Lower lobe of right lung (tissue), 2 donors: Measurements from ENCODE around the gene LAMA2. TPM values are rescaled to one million over a fixed set of nuclear protein-coding genes. Genes with fewer than 3 reads are reported as not detected.

Experiments used
- ATAC-seq, 2 donors: fragments of 200-7000 bp; cut with Tn5 transposase; one replicate each; pipeline ENCODE4 v1.9.1; 2020 to 2022; ENCODE audit warnings: mild to moderate bottlenecking in 2 of 2, moderate library complexity in 2 of 2
- DNase-seq: peaks from one replicate; pipeline ENCODE4 v3.0.0-alpha.2; 2020
- H3K27ac ChIP-seq: fragments of 200-600 bp; one replicate; pipeline ENCODE4 v1.8.0; 2022
- H3K27me3 ChIP-seq: fragments of 200-600 bp; one replicate; pipeline ENCODE4 v1.8.0; 2022; ENCODE audit warnings: low read depth
- H3K36me3 ChIP-seq: fragments of 200-600 bp; one replicate; pipeline ENCODE4 v1.8.0; 2022; ENCODE audit warnings: mild to moderate bottlenecking
- H3K4me1 ChIP-seq: fragments of 200-600 bp; one replicate; pipeline ENCODE4 v1.8.0; 2022
- H3K4me3 ChIP-seq: fragments of 200-600 bp; one replicate; pipeline ENCODE4 v1.8.0; 2022; ENCODE audit warnings: mild to moderate bottlenecking
- H3K9me3 ChIP-seq: fragments of 200-600 bp; one replicate; pipeline ENCODE4 v1.8.0; 2022
- intact Hi-C: fragments of 100-400 bp; cut with DNase I; formaldehyde crosslinking; loops from one replicate; pipeline ENCODE4 v1.11.0; 2022
- total RNA-seq: library from RNA; stranded (reverse); fragmentation: NEBNext Ultra II Directional; extraction: Animal tissue kit (Norgen Biotek cat#: 25700); gene quantifications from one replicate; pipeline ENCODE4 v1.2.1, GENCODE V29; 2021
- TF ChIP-seq, protein P1 (sequence below): fragments of 200-600 bp; IDR thresholded peaks from one replicate; pipeline ENCODE4 v1.8.0; 2022; ENCODE audit warnings: antibody characterized with exemption, mild to moderate bottlenecking
- donor health status: DM: no; HTN: yes; CAD: no; lungs with severe emphysema.

LAMA2 gene
- total RNA-seq, 1 donor from 2014 or later = 49.6 TPM

DNA sequence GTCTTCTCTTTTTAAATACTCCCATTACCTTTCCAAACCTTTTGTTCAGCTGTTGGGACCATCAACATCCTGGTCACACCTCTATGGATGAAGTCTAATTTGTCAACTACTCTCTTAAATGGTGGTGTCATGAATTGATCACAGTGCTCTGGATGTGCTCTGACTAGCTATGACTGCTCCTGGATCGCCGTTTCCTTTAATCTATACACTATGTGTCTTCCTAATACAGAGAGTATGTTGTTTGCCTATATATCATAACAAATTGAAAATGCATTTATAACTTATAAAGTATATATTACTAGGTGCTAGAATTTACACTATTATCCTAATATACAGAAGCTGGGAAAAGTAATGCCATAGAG lies 357.5 kb downstream of the LAMA2 start:
- no peaks in the 10 kb centered on the region for H3K9me3 ChIP-seq
- H3K4me1 ChIP-seq = no peaks in the 10 kb centered on the region
- TF ChIP-seq, protein P1, sequence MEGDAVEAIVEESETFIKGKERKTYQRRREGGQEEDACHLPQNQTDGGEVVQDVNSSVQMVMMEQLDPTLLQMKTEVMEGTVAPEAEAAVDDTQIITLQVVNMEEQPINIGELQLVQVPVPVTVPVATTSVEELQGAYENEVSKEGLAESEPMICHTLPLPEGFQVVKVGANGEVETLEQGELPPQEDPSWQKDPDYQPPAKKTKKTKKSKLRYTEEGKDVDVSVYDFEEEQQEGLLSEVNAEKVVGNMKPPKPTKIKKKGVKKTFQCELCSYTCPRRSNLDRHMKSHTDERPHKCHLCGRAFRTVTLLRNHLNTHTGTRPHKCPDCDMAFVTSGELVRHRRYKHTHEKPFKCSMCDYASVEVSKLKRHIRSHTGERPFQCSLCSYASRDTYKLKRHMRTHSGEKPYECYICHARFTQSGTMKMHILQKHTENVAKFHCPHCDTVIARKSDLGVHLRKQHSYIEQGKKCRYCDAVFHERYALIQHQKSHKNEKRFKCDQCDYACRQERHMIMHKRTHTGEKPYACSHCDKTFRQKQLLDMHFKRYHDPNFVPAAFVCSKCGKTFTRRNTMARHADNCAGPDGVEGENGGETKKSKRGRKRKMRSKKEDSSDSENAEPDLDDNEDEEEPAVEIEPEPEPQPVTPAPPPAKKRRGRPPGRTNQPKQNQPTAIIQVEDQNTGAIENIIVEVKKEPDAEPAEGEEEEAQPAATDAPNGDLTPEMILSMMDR = no peak
- no peak for DNase-seq
- H3K36me3 ChIP-seq = no peaks in the 10 kb centered on the region
- intact Hi-C loops = no loop called here
- no peak overlapping the region for H3K4me3 ChIP-seq
- H3K27me3 ChIP-seq = no peaks in the 10 kb centered on the region
- no peak overlapping the region for H3K27ac ChIP-seq
- ATAC-seq = no peak

DNA sequence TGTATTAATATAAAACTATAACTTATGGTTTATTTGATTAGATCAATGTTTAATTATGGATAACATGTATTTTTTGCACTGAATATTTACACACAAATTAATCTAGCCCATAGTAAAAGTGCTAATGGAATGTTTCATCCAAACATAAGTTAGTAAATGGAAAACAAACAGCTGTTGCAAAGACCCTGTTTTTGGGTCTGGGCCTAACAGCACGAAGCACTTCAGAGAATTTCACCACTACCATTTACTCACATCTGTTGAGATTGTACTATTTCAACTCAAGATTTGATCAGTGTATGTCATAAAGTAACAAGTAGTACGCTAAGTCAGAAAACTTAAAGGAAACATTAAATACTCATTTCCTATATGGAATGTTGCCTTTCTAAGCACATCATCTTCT lies 359.6 kb downstream of the LAMA2 start:
- intact Hi-C loops = no loop called here
- TF ChIP-seq, protein P1 = no peak

DNA sequence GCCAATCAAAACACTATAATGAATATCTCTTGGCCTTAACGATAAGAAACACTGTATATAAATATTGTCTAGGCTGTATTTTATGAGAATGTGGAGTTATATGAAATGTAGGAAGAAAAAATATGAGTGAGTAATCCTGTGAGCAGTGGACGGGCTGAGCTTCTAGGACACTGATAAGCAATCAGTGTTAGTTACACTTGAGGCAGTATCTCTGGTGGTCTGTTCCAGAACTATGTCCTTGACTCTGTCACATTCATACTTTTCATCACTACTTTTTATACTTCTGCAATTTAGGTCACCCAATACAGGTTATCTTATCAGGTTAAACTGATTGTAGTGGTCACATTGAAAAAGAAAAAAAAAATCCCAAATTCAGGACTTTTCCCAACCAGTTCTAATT lies 360.4 kb downstream of the LAMA2 start:
- H3K27me3 ChIP-seq = no peaks in the 10 kb centered on the region
- TF ChIP-seq, protein P1 = no peak
- H3K9me3 ChIP-seq = no peaks in the 10 kb centered on the region
- ATAC-seq (no peak), DNase-seq (no peak)
- intact Hi-C loops = no loop called here
- H3K27ac ChIP-seq = no peak overlapping the region
- H3K36me3 ChIP-seq = no peaks in the 10 kb centered on the region
- no peak overlapping the region for H3K4me3 ChIP-seq
- no peaks in the 10 kb centered on the region for H3K4me1 ChIP-seq

More for the DNA sequence above, 359.6 kb downstream of the LAMA2 start:
- Histone ChIP-seq H3K4me3 (no peak overlapping the region), H3K9me3 (no peaks in the 10 kb centered on the region), H3K27ac (no peak overlapping the region), H3K4me1 (no peaks in the 10 kb centered on the region), H3K36me3 (no peaks in the 10 kb centered on the region), H3K27me3 (no peaks in the 10 kb centered on the region)
- DNase-seq (no peak), ATAC-seq (no peak)

DNA sequence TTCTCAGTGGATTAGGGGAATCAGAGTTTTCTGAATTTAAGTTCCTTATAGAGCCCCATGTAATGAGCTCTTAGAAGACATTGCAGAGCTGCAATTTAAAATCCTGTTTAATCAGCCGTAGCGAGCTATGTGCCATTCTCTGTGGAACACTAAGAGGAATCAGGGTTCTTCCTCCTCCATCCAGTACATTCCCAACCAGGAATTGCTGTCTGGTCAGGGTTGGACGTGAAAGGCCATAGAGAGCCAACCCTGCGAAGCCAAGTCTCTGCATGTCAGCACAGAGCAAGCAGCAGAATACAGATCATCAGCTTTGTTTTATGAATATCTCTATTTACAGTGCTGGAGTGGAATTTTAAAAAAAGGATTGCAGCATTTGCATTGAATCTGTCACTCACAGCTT lies 366.0 kb downstream of the LAMA2 start:
- intact Hi-C loops = no loop called here

DNA sequence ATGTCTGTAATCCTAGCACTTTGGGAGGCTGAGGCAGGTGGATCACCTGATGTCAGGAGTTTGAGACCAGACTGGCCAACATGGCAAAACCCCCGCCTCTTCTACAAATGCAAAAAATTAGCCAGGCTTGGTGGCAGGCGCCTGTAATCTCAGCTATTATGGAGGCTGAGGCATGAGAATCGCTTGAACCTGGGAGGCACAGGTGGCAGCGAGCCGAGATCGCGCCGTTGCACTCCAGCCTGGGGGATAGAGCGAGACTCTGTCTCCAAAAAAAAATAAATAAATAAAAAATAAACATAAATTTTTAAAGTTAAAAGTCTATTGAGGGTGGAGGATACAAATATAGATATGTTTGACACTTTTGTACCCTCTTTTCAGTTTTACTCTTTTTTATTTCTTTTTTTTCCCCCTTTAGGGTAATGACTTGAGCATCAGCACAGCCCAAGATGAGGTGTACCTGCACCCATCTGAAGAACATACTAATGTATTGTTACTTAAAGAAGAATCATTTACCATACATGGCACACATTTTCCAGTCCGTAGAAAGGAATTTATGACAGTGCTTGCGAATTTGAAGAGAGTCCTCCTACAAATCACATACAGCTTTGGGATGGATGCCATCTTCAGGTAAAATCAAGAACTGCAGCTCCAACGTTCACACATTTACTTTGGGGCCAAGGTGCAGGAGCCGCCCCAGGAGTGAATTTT lies 368.9 kb downstream of the LAMA2 start:
- H3K27me3 ChIP-seq = no peaks in the 10 kb centered on the region
- ATAC-seq (peak in 1 of 2 donors; percentile 74), DNase-seq (no peak)
- no peaks in the 10 kb centered on the region for H3K36me3 ChIP-seq
- TF ChIP-seq, protein P1 = peak; percentile 81
- no peak overlapping the region for H3K27ac ChIP-seq
- intact Hi-C loops = no loop called here
- H3K9me3 ChIP-seq = no peaks in the 10 kb centered on the region
- H3K4me1 ChIP-seq = peaks cover 5% of the 10 kb centered on the region
- no peak overlapping the region for H3K4me3 ChIP-seq

More for the DNA sequence above, 366.0 kb downstream of the LAMA2 start:
- Histone ChIP-seq H3K27me3 (no peaks in the 10 kb centered on the region), H3K4me1 (peaks cover 5% of the 10 kb centered on the region), H3K4me3 (no peak overlapping the region), H3K9me3 (no peaks in the 10 kb centered on the region), H3K27ac (no peak overlapping the region), H3K36me3 (no peaks in the 10 kb centered on the region)
- ATAC-seq = no peak
- DNase-seq = no peak
- TF ChIP-seq, protein P1 = no peak
